Choroid plexus epithelial cell (primary cell): ENCODE data around the gene CPNE5.

ENCODE experiments used
- DNase-seq: peaks from one replicate; pipeline ENCODE4 v3.0.0-alpha.2; 2010; ENCODE audit warnings: low read depth
- H3K4me3 ChIP-seq: 2 replicates; pipeline ENCODE4 v1.5.1; 2011; ENCODE audit warnings: low read depth, mild to moderate bottlenecking, control low read depth, low read length, moderate library complexity
- TF ChIP-seq, protein P1 (sequence below): conservative IDR thresholded peaks from 2 replicates; pipeline ENCODE4 v1.5.1; 2011; ENCODE audit warnings: low read depth, mild to moderate bottlenecking, control low read depth, inconsistent platforms, low read length, moderate library complexity

CPNE5 gene

DNA sequence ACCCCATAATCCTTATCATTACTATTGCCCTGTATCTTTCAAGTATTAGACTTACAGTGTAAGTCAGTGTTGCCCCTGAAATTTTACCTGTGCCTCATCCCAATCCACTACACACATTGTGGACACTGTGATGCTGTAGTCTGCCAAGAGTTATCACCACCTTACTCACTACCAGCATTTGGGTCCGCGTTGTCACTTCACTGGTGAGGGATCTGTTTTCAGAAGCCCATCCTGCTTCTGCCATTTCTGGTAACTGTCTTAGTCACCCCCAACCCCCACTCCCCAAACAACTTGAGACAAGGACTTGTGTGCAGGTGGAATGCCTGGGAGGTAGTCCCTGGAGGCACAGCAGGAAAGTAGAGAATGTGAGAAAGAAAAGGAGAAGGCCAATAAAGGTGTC is 147.6 kb downstream of the CPNE5 start:
- TF ChIP-seq, protein P1, sequence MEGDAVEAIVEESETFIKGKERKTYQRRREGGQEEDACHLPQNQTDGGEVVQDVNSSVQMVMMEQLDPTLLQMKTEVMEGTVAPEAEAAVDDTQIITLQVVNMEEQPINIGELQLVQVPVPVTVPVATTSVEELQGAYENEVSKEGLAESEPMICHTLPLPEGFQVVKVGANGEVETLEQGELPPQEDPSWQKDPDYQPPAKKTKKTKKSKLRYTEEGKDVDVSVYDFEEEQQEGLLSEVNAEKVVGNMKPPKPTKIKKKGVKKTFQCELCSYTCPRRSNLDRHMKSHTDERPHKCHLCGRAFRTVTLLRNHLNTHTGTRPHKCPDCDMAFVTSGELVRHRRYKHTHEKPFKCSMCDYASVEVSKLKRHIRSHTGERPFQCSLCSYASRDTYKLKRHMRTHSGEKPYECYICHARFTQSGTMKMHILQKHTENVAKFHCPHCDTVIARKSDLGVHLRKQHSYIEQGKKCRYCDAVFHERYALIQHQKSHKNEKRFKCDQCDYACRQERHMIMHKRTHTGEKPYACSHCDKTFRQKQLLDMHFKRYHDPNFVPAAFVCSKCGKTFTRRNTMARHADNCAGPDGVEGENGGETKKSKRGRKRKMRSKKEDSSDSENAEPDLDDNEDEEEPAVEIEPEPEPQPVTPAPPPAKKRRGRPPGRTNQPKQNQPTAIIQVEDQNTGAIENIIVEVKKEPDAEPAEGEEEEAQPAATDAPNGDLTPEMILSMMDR: no peak
- no peak overlapping the region for H3K4me3 ChIP-seq
- no peak for DNase-seq

DNA sequence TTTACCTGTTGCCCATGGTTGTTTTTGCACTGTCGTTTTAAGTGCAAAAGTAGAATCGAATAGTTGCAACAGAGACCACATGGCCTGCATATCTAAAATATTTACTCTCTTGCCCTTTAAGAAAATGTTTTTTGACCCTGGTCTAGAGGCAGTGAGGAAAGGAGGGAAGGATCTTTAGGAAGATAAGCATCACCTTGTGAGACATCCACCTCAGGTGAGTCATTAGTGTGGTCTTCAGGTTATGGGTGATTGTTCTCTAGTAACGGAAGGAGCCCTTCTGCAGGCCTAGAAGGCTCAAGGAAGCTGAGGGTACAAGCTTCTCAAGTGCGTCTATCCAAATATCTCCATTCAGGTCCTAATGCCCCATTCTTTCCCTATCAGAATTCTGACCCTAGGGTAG is 148.2 kb downstream of the CPNE5 start:
- no peak overlapping the region for H3K4me3 ChIP-seq
- no peak for DNase-seq
- TF ChIP-seq, protein P1: no peak
